CD4-positive, alpha-beta T cell treated with Interleukin-4 for 4 hours (primary cell): ENCODE measurements around the gene NHP2.
"Not testable (repeated sequence)": the region's sequence is repeated elsewhere in the genome, so short reads cannot be mapped to it uniquely, and the experiment has no call there.

Experiments used
- DNase-seq: peaks from one replicate; pipeline ENCODE4 v3.0.0-alpha.2; 2020

The NHP2 gene

DNA sequence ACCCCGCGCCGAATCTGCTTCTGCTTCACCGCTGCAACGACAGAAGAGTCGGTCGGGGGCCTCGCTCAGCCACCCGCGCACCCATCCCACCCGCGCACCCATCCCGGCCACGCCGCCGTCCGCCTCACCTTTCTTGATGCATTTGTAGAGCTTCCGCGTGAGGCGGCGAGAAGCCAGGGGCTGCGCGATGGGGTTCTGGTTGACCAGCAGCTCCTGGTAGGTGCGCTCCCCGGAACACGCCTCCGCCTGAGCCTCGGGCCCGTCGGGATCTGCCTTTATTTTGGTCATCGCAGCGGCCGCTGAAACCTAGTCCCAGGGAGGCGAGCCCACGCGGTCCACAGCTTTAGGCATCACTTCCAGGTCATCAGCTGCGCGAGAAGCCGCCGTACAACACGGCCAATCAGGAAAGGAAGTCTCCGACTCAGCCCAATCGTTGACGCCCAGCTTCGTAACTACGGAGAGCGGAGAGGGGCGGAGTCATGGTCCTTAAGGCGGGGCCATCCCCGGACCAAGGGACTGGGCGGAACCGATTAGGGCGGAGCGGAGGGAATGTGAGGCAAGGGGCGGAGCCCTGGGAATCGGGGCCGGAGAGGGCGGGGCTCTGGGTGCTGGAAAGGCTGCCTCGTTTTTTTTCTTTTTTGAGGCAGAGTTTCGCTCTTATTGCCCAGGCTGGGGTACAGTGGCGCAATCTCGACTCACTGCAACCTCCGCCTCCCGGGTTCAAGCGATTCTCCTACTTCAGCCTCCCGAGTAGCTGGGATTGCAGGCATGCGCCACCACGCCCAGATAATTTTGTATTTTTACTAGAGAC is at the start of gene NHP2:
TSS of gene NHP2 (minus strand) at position 356 of the 811 bp plus-strand sequence. CDS start at position 288, 68 bp downstream.
- DNase-seq, result peak; percentile 96

DNA sequence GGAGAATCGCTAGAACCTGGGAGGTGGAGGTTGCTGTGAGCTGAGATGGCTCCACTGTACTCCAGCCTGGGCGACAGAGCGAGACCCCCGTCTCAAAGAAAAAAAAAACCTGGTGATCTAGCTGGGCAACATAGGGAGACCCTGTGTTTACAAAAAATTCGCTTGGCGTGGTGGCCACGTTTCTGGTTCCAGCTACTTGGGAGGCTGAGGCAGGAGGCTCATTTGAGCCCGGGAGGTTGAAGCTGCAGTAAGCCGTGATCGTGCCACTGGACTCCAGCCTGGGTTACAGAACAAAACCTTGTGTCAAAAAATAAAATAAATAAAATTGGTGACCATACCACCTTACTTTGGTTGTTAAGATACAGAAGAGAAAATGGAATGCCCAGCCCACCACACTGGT is 48.9 kb upstream of the NHP2 start:
- no peak for DNase-seq

DNA sequence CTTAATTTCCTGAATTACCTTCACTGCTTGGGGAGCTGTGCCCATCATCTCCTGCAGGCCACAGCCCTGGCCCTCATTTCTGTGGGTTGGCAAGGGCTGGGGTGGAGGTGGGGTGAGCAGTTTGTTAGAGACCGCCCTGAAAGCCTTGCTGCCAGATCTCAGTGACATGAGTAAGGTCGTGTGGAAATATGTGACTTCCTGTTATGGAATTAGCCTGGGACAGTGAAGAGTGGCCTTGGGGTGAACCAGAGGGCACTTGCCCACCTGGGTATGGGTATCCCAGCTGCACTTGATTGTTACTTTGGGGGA is 48.2 kb upstream of the NHP2 start:
- DNase-seq, result no peak

DNA sequence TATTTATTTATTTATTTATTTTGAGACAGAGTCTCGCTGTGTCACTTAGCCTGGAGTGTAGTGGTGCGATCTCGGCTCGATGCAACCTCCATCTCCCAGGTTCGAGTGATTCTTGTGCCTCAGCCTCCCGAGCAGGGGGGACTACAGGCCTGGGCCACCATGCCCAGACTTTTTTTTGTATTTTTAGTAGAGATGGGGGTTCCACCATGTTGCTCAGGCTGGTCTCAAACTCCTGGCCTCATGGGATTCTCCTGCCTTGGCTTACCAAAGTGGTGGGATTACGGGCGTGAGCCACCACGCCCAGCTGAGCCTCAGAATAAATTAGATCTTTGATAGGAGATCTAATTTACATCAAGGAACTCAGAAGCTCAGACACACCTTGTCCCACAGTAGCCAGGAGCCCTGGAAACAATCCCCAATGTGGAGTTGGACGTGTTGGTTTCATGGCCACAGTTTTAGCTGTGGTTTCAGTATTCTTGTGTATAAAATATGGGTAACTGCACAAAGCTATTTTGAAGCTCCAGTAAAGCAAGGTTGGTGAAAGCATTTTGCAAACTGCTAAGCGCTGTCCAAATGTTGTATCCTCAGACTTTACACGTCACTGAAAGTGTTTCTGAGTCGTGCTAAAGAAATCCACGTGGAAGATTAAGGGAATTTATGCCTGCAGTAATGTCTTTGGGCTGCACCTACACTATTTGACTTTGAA is 47.7 kb upstream of the NHP2 start:
- DNase-seq, result no peak

DNA sequence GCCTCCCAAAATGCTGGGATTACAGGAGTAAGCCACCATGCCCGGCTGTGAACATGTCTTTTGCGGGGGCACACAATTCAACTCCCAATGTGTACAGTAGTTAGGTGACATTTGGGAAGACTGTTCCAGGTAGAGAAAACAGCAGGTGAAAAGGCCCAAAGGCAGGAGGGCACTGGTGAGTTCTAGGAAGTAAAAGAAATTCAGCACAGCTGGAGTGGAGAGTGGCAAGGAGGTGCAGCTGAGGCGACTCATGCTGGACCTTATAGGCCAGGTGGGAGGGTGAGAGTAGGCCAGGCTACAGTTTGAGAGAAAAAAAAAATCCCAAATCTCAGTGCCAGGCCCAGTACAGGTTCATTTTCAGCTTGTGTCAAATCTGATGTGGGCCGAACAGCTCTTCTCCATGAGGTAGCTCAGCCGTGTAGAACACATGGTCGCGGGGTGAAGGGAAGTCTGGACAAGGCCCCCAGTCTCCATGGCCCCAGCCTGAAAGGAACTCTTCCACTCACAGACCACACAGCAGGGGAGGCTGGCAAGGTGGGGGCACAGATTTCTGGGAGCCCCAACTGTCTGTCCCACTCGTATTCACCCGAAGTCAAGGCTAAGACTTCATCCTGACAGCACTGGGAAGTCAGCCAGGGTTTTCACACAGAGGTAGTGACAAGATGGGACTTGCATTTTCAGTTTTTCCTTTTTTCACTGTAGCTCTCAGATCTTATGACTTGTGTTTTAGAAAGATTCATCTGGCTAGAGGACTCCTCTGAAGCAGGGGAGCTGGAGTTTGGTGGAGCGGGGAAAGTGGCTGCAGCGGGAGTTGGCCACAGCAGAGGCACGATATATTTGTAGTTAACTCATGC is 46.1 kb upstream of the NHP2 start:
- no peak for DNase-seq

DNA sequence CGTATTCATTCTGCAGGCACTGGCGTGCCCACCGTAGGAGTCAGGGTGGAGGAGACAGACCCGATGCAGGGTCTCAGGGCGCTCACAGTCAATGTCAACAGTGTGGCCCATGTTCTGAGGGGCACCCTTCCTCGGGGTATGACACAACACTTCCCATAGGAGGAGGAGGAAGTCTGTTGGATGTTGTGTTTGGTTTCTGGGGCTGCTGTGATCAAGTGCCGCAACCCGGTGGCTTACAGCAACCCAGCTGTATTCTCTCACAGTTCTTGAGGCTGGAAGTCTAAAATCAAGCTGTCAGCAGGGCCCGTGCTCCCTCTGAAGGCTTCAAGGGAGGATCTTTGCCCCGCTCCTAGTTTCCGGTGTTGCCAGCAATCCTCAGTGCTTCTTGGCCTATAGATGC is 45.0 kb upstream of the NHP2 start:
- no peak for DNase-seq

DNA sequence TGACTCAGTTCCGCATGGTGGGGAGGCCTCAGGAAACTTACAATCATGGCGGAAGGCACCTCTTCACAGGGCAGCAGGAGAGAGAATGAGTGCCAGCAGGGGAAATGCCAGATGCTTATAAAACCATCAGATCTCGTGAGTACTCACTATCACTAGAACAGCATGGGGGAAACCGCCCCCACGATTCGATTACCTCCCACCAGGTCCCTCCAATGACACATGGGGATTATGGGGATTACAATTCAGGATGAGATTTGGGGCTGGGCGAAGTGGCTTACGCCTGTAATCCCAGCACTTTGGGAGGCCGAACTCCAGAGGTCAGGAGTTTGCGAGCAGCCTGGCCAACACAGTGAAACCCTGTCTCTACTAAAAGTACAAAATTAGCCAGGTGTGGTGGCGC is 44.5 kb upstream of the NHP2 start:
- not testable (repeated sequence) for DNase-seq

DNA sequence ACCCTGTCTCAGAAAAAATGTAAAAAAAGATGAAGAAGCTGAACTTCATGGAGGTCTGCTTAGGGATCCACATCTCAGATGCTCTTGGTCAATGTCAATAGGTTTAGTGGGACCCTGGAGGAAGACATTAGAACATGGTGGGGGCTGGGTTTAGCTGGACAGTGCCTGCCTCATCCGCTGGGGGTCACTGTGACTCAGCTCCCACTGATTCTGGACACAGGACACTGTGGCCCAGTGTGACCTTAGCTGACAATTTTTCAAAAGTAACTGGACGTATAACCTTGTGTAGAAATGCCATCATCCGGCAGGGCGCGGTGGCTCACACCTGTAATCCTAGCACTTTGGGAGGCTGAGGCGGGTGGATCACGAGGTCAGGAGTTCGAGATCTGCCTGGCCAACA is 43.3 kb upstream of the NHP2 start:
- no peak for DNase-seq

DNA sequence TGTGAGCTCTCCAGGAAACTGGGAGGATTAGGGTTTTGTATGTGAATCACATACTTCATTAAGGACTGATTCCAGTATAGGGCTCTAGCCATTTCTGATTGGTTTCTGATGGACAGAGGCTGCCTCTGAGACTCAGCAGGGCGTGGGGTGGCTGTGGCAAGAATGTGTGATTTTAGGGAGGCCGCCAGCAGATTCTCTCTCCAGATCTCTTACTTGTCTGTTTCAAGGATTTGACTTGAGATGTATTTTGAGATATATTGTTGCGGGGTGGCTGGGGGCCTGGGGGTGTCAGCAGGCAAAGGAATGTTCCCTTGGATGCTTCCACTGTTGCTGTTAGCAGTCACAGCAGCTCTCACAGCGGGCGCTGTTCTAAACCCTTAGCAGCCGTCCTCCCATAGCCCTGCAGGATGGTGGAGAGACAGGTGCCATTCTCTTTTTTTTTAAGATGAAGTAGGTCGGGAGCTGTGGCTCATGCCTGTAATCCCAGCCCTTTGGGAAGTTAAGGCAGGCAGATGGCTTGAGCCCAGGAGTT is 42.7 kb upstream of the NHP2 start:
- no peak for DNase-seq

DNA sequence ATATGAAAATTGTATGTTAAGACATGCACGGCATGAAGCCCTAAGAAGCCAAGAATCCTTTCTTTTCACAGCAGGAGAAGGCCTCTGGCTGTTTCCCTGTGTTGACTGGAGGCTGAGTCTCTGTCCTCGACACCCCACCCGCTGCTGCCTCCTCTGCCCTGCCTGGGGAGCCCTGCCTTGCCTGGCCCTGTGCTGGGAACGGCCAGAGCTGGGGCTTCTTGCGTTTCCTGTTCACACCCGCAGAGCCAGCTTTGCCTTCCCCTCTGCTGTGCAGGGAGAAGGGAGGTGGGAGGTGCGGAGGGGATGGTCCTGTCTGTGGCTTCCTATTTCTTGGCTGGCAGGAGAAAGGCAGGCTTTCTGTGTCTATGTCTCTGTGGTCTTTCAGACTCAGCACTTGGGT is 40.3 kb upstream of the NHP2 start:
- DNase-seq, result no peak

DNA sequence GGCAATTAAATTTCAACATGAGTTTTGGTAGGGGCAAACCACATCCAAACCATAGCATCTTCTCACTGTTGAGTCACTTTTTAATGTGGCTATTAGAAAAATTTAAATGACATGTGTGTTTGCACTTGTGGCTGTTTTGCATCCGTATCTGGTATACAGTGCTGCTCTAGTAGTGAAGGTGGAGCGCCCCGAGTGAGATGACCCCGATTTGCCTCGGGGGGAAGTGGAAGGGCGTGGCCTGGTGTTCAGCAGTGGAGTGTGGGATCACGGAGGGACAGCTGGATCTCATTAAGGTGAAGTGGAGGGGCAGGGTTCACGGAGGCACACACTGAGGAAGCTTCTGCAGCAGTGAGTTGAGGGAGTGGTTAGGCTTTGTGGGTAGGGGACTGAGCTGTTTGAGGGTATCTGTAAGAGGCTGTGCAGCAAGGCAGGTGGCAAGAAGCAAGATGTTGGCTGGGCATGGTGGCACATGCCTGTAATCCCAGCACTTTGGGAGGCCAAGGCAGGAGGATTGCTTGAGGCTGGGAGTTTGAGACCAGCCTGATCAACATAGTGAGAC is 39.6 kb upstream of the NHP2 start:
- DNase-seq, result no peak

DNA sequence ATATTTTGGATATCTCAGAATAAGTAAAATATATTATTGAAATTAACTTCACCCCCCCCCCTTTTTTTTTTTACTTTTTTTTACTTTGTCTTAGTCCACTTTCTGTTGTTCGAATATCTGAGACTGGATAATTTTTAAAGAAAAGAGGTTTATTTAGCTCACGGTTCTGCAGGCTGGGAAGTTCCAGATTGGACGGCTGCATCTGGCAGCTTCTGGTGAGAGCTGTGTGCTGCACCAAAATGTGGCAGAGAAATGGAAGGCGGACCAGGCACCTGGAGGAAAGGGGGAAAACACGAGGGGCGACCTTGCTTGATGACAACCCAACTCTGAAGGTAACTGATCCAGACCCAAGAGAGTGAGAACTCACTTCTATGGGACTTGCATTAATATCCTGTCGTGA is 39.1 kb upstream of the NHP2 start:
- no peak for DNase-seq

DNA sequence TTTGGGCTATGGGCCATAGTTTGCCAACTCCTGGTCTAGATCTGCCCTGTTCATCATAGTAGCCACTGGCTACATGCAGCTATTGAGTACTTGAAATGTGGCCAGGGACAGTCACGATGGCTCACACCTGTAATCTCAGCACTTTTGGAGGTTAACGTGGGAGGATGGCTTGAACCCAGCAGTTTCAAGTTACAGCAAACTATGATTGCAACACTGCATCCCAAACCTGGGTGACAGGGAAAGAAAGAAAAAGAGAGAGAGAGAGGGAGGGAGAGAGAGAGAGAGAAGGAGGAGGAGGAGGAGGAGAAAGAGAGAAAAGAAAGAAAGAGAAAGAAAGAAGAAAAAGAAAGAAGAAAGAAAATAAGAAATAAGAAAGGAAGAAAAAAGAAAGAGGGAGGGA is 38.6 kb upstream of the NHP2 start:
- DNase-seq, result no peak

DNA sequence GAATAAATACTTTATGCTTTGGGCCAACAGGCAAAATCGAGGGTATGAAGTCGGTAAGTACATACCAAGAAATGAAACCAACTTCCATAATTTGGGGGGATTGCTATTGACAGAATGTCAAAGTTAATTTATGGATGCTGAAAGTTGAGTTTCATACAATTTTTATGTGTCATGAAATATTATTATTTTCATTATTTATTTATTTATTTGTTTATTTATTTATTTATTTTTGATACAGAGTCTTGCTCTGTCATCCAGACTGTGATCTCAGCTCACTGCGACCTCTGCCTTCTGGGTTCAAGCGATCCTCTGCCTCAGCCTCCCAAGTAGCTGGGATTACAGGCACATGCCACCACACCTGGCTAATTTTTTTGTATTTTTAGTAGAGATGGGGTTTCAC is 38.0 kb upstream of the NHP2 start:
- DNase-seq, result no peak

DNA sequence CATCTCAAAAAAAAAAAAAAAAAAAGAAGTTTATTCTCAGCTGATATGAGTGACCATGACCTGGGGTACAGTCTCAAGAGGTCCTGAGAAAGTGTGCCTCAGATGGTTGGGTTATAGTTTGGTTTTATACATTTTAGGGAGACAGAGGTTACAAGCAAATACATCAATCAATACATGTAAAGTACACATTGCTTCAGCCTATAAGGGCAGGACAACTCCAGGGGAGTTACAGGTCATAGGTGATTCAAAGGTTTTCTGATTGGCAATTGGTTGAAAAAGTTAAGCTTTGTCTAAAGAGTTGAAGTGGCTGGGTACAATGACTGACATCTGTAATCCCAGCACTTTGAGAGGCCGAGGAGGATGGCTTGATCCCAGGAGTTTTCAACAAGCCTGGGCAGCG is 35.7 kb upstream of the NHP2 start:
- no peak for DNase-seq

DNA sequence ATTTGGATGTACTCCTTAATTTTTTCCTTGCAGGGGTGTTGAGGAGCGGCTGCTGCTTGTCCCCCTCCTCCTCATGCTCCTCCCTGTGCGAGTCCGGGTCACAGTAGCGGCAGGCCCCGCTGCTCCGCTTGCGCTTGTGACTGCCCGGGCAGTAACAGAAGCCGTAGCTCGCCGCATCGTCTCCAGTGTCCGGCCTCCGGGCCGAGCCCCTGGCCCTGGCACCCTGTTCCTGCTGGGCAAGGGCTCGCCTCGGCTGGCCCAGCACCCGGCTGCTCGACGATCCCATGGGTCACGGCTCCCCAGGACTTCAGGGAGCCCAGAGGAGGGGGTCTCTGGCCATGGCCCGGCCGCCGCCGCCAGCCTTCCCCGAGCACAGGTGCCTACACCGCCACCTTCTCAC is 33.3 kb upstream of the NHP2 start, which contains the start of gene GMCL2:
TSS of gene GMCL2 (minus strand) at position 358 of the 400 bp plus-strand sequence. CDS start at position 286, 72 bp downstream.
- DNase-seq, result no peak

DNA sequence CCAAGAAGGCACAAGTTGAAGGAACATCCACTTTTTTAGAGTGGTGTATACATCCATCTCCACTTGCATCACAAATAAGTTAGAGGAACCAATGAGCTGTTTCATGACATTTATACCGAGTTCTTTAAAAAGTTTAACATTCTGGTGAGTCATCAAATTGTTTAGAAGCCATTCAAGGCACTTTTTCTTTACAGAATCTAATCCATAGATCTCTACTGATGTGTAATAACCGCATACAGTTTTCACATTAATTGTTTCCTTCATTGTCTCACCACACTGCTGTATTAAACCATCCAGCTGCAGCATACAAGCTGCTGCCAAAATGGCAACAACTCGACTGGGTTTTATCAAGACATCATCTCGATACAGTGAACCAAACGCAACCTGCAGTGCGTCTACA is 32.7 kb upstream of the NHP2 start:
- no peak for DNase-seq

DNA sequence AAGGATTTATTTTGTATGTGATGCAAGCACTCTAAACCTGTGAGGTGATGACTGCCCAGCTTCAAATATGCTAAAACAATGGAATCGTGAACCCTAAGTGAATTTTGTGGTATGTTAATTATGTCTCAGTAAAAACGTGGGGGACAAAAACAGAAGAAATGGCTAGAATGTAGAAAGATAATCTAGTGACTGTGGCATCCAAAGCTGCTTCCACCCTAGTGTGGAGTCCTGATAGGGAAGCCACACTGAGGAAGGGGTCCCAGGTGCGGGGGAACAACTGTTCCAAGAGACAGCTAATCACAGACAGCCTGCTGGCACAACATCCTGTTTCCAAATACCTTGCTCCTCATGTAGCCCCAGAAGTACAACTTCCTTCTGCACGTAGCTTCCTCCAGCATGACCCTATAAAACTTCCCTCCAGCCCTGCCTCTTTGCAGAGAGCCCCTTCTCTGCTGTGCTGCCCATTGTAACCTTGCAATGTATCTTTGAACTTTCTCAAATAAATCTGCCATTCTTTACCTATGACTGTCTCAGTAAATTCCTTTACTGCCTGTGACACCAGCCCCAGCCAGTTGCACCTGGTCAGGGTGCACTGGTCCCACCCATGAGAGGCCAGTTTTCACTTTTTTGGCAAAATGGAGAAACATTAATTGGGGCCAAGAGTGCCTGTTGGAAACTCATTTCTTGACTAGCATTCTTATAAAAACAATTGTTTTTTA is 28.6 kb upstream of the NHP2 start:
- no peak for DNase-seq

DNA sequence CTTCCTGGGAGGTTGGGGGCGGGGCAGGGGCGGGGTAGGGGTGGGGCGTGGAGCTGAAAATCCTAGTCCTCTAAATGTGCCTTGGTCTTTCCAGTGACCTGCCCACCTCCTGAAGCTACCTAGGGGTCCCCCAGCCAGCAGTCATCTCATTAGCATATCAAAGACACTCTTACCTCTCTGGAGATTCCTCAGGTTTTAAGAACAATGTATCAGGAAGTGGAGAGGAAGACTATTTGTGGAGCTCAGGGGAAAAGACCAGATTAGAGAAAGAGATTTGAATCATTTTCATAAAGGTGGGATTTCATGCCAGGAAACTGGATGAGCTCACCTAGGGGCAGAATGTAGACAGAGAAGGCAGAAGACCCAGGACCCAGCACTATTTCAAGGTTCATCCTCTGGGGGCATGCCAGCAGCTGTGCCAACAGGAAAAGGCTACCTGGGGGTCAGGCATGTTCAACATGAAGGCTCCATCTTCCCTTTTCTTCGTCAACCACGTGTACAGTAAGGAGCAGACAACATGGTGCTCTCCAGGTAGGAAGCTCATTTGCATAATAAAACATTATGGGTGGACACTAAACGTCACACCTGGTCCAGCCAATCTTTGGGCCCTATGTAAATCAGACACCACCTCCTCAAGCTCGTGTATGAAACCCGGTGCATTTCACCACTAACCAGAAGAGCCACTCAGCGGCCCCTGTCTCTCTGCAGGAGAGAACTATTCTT is 26.6 kb upstream of the NHP2 start:
- DNase-seq, result no peak

DNA sequence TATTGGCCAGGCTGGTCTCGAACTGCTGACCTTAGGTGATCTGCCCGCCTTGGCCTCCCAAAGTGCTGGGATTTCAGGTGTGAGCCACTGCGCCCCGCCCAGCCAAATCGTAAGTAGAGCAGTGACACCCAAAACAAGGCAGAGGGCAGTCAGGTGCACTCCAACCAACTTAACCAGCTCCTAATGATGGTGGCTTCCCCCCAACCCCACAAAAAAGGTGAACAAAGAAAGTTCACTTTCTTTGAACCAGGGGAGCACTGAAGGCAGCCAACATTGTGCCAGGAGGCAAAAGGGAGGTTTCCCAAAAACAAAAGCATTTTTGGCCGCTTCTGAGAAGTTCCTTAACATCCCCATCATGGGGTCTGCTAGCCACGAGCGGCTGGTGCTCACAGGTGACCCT is 23.9 kb upstream of the NHP2 start:
- DNase-seq, result no peak

DNA sequence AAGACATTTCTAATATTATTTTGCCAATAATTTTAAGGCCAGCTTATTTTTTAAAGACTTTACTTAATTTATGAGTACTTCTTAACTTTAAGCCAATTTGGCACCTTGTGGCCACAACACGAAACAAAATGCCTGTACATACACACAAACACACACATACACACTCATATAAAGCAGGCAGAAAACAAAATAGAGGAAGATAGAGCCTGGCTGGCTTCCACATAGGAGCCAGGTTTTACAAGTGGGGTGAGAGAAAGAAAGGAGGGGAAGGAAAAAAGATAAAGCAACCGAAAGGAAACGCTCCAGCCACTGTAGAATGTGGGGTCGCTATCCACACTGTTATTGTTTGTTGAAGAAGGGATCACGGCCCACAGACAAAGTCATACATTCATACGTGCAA is 23.1 kb upstream of the NHP2 start:
- DNase-seq, result no peak

DNA sequence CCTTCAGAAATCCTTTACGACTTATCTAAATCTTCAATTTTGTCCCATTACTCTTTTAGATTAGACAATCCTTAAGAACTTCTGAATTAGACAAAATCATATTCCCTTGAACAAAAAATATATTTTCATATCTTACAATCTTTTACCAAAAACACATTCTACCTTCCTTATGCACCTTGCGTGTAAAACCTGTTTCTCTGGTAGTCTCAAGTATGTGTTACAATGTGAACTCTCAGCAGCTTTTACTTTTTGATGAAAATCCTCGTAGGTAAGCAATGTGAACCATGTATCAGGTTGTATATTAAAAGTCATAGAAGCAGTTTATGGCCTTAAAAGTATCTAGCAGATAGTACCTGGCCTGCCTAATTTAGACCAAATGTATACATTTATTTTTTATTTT is 20.8 kb upstream of the NHP2 start:
- DNase-seq, result no peak
